ENCODE results near the gene TXNDC2.

TXNDC2 gene

GRCh38 chr18:9913526-9914333, 28.0 kb downstream of the TXNDC2 start, which contains the start of gene VAPA:
Gene VAPA, plus strand, starts transcription at chr18:9914016. Its CDS starts 241 bp downstream, at chr18:9914257.
- peak; percentile 96 for DNase-seq (ENCODE audit: low spot score)

DNA sequence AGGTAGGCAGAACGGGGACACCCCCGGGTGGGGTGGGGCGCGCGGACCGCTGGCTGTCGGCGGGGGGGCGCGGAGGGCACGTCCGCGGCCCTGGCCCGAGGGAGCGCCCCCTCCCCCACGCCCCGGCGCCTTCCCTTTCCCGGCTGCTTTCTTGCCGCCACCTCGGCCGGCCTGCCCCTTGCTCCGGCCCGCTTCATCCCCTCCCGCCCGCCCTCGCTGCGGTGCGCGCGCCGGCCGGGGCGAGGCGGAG, 28.5 kb downstream of the TXNDC2 start:
- no peak for DNase-seq (ENCODE audit: low spot score)

- peak; percentile 85 for DNase-seq (ENCODE audit: low spot score)
Measured at GRCh38 chr18:9914584-9915290, 29.0 kb downstream of the TXNDC2 start.

DNA sequence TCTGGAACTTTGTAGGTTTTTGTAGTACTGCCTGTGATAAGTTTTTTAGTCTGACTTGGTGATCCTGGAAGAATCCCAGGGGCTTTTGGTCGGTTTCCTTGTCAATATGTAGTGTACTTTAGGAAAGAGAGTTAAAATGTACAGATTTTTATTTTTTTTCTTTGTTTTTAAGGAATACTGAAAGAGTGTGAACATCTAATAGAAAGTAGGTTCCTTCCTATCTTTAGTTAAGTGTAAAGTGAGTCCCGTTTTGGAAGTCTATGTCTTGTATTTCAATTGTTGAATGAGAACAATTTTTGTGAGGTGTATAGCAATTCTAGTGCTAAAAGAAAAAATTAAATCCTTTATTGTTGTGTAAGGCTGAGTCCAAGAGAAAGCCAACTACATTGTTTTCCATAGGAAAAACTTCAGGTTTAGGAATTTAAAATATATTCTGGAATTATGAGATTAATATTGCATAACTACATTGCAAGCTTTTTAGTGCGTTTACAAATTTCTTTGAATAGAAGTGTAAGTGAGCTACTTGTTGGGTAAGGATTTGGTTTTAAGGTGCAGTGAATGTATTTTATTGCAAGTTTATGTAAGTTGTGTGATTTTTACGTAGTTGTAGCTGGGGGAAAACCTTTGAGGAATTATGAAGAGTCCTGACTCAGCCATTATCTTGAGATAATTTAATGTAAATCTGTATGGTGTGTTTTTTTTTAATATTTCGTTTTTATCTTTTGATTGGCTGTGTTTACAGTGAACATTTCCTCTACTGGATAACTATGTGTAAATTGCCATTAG, 29.7 kb downstream of the TXNDC2 start:
- no peak for DNase-seq (ENCODE audit: low spot score)

DNA sequence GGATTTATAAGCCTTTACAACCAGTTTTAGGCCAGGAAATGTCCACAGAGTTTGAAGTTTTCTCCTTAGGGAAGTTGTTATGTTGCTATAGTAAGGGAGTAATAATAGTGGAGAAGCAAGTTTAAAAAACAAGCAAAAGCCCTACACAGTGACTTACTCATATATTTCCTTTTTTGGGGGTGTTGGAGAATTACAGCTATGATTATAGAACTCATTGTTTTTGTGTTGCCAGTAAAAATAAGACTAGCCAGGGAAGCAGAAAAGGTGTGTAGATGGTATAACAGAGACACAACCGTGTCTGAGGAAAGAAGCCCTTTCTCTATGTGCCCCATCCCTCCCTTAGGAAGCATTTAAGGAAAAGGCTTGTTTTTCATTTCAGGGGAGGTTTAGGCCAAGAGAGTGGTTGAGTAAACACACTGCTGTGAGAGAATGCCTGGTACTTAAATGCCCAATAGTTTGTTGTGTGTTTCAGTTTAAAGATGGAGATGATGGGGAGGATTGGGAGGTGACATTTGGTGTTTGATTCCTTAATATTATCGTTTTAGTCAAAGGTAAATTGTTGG, 30.4 kb downstream of the TXNDC2 start:
- DNase-seq (ENCODE audit: low spot score): no peak

DNA sequence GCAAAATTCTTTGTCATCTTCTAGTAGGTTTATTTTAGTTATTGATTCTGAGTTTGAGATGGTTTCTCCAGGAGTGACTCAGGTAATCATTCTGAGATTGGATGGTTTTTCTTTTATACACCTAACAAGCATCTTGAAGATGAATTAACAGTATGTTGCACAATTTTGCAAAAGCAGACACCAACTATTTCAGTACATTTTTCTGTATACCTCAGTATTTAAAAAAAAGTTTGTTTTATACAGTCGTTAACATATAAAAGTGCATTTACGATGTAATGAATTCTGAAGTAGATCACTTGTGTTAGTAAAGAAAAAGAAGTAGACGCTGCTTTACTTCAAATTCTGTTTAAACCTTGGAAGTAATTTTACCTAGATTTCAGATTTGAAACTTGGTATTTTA, 31.0 kb downstream of the TXNDC2 start:
- DNase-seq (ENCODE audit: low spot score): no peak

DNA sequence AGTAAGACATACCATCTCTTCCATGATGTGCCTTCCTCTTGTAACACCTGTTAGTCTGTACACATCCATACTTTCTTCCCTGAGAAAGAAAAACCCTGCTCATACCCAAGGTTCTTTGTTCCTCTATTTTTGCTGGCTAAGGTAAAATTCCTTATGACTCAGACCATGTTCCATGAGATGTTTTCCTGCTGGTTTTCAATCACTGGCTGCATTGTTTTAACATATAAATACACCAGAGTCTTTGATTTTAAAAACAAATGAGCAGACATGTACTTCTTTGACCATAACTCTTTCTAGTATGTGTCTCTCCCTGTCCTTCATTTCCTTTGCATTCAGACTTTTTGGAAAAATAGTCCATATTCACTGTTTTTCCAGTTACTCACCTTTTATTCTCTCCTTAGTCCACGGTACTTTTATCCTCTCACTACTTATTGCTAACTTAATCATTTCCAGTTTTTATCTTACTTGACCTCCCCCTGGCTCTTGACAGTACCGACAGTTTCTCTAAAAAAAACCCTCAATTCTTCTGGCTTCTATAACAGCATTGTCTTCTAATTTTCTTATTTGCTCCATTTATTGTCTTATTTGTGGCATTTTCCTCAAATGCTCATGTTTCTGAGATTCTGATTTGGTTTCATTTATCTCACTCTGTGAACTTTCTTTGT, 32.4 kb downstream of the TXNDC2 start:
- DNase-seq (ENCODE audit: low spot score): no peak

DNA sequence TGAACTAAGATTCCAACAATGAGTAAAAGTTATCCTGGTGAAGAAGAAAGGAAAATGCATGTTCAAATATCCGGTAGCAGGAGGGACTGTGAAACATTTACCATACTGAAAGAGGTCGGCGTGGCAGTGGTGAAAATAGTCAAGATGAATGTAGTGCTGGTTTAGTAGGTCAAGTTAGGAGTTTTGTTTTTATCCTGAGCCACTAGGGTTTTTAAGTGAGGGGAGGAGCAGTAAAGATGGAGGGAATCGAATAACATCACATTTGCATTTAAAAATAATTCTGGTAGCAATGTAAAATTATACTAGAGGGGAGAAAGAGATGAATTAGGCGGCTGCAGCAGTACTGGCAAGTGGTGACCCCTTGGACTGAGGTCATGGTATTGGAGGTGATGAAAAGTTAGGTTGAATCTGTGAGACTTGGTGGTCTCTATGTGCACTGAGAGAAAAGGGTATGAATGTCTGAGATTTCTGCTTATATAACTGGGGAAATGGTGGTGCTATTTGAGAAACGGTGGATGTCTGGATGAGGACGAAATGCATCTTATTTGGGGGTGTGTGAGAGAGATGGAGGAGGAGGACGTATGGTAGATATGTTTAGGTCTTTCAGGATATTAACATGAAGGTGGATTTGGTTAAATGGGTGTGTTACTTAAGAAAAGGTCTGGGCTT, 33.9 kb downstream of the TXNDC2 start:
- no peak for DNase-seq (ENCODE audit: low spot score)

DNA sequence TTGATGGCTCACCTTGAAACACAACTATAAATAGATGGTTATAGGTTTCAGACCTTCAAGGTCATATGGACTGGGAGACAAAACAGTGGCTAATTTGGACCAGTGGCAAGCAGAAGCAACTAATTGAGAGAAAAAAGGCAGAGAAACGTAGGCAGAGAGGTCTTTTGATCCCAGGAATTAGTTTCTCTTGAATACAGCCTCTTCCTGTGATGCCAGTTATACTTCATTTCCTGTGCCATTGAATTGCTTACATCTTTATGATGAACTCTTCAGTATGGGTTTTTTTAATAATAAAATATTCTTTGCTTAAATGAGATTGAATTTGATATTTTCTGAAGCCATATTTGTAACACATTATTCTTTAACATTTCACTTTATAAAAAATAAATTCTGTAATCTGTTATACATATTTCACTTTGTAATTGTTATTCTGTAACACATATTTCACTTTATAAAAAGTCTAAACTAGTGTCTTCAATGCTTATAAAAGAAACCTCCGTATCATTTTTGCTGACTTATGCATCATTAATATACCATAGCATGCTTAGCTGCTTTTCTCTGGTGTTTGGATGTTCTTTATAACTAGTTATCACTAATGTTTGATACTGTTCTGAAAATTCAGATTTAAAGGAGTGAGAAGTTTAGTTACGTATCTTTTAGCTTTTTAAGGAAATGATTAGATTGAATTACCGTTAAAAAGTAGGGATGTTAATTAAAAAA, 37.0 kb downstream of the TXNDC2 start:
- no peak for DNase-seq (ENCODE audit: low spot score)

DNA sequence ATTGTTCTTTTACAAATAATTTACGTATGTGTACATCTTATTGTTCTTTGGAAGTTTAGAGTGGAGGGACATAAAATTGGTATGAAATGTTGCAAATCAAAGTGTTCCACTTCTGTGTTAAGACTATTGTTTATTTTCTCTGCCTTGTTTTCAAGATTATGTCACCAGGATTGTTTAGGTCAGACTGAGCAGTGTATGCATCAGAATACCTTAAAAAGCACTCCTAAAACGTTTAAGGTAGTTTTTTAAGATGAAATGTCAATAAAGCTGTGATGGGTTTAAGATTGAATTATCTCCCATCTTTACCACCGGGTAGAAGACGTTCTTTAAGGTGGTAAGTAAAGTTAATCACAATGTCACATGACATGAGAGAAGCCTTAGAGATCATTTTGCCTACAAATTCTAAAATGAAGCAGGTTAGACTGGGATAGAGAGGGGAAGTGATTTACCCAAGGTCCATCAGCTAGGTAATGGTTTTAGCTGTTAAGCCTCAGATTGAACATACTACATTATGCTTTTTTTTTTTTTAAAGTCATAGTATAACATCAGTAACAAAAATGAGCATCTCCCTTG, 38.7 kb downstream of the TXNDC2 start:
- no peak for DNase-seq (ENCODE audit: low spot score)

DNA sequence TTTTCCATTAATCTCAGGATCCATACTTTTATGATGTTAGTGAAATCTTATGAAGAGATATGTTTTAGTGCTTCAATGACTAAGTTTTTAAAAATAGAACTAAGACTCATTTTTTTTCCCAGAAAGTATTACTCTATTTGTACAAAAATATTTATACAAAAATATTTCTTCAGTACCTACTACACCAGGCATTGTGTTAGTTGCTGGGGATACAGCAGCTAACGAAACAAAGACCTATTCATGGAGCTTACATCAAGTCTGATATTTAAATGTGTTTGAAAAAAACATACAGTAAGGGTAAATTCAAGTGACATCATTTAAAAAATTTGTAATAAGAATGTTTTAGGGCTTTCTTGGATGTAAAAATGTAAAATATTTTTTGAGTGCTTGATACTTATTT, 39.6 kb downstream of the TXNDC2 start:
- DNase-seq (ENCODE audit: low spot score): no peak

GRCh38 chr18:9925795-9926194, 40.0 kb downstream of the TXNDC2 start:
- DNase-seq (ENCODE audit: low spot score): no peak

- DNase-seq (ENCODE audit: low spot score): no peak
Measured at GRCh38 chr18:9926223-9926894, 40.6 kb downstream of the TXNDC2 start.

GRCh38 chr18:9926977-9927376, 41.2 kb downstream of the TXNDC2 start:
- no peak for DNase-seq (ENCODE audit: low spot score)

DNA sequence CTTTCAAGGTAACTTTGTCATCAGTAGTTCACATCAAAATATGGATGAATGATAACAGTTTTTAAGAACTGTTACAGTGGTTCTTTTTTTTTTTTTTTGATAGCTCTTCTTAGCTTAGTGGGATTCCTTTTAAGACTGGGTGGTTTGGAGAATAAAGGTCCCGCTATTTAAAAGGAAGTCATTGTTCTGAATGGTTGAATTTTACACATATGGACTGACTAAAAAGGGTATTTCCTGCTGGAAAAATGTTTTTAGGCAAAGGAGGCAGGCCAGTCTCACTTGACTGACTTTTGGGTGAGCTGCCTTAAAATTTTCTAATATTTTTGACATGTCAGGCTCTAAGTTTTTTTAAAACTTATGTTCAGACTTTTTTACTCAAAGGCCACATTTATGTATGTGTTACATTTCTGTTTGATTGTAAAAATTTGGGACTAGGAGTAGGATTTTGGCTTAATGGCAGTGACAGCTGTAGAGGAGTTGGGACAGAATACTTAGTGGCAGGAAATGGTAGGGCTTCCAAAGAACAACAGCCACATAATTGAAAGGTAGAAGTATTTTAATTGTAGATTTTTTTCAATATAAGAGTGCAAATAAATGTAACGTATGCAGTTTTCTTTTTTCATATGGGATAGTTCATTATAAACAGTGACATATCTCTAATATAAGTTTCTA, 41.8 kb downstream of the TXNDC2 start:
- no peak for DNase-seq (ENCODE audit: low spot score)

- DNase-seq (ENCODE audit: low spot score): no peak
Measured at GRCh38 chr18:9928646-9929259, 43.0 kb downstream of the TXNDC2 start.

GRCh38 chr18:9930299-9930884, 44.6 kb downstream of the TXNDC2 start:
- no peak for DNase-seq (ENCODE audit: low spot score)

GRCh38 chr18:9931146-9931545, 45.4 kb downstream of the TXNDC2 start:
- no peak for DNase-seq (ENCODE audit: low spot score)

DNA sequence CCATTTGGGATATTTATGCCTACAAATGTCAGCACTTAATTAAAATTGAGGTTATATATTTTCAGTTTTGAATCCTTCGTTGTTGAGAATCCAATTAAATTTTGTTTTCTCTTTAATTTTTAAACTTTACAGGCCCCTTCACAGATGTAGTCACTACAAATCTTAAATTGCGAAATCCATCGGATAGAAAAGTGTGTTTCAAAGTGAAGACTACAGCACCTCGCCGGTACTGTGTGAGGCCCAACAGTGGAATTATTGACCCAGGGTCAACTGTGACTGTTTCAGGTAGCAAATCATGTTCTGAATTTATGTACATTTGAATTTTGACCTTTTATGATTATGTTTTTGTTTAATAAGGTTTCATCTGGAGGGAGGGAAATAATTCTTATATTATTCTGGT, 45.9 kb downstream of the TXNDC2 start:
- no peak for DNase-seq (ENCODE audit: low spot score)

All from LoVo (cell line).